HepG2 (cell line): ENCODE results near the gene GSTP1. TPM values are rescaled to one million over a fixed set of nuclear protein-coding genes. Genes with fewer than 3 reads are reported as not detected.

Experiments
- ADNP ChIP-seq: sonication (generic); formaldehyde crosslinking; IDR thresholded peaks from 2 replicates; pipeline ENCODE4 v1.4.0; 2020; ENCODE audit warnings: missing genetic modification reagents
- ARHGAP35 ChIP-seq: sonication (generic); formaldehyde crosslinking; IDR thresholded peaks from 2 replicates; pipeline ENCODE4 v1.9.0; 2022; ENCODE audit warnings: mild to moderate bottlenecking, inconsistent platforms, moderate library complexity, missing genetic modification reagents, borderline replicate concordance
- ARNTL ChIP-seq: sonication (generic); formaldehyde crosslinking; IDR thresholded peaks from 2 replicates; pipeline ENCODE4 v1.4.0; 2020; ENCODE audit warnings: mild to moderate bottlenecking, missing genetic modification reagents
- FOXO1 ChIP-seq: sonication (generic); formaldehyde crosslinking; IDR thresholded peaks from 2 replicates; pipeline ENCODE4 v1.4.0; 2020; ENCODE audit warnings: missing genetic modification reagents
- GATAD1 ChIP-seq: IDR thresholded peaks from 2 replicates; pipeline ENCODE4 v1.6.1; 2016; ENCODE audit warnings: missing genetic modification reagents, missing compliant biosample characterization
- GFI1 ChIP-seq: sonication (generic); formaldehyde crosslinking; IDR thresholded peaks from 2 replicates; pipeline ENCODE4 v1.5.0; 2020; ENCODE audit warnings: missing genetic modification reagents, mild to moderate bottlenecking, borderline replicate concordance
- HMG20A ChIP-seq: IDR thresholded peaks from 2 replicates; pipeline ENCODE4 v1.6.1; 2016; ENCODE audit warnings: borderline replicate concordance
- MIXL1 ChIP-seq: IDR thresholded peaks from 2 replicates; pipeline ENCODE4 v1.6.1; 2016
- SMAD3 ChIP-seq: sonication (generic); formaldehyde crosslinking; IDR thresholded peaks from 2 replicates; pipeline ENCODE4 v1.4.0; 2020; ENCODE audit warnings: missing genetic modification reagents
- ZBTB3 ChIP-seq: sonication (generic); formaldehyde crosslinking; IDR thresholded peaks from 2 replicates; pipeline ENCODE4 v1.4.0; 2020; ENCODE audit warnings: low read depth, mild to moderate bottlenecking, moderate library complexity, missing genetic modification reagents, borderline replicate concordance
- ZBTB33 ChIP-seq: sonication (generic); formaldehyde crosslinking; IDR thresholded peaks from 2 replicates; pipeline ENCODE4 v1.4.0; 2020; ENCODE audit warnings: missing genetic modification reagents
- ZBTB38 ChIP-seq: sonication (generic); formaldehyde crosslinking; IDR thresholded peaks from 2 replicates; pipeline ENCODE4 v1.5.1; 2020; ENCODE audit warnings: mild to moderate bottlenecking, missing genetic modification reagents
- ZFP82 ChIP-seq: sonication (generic); formaldehyde crosslinking; IDR thresholded peaks from 2 replicates; pipeline ENCODE4 v1.5.1; 2020; ENCODE audit warnings: mild to moderate bottlenecking, missing genetic modification reagents, borderline replicate concordance
- ZNF17 ChIP-seq: sonication (generic); formaldehyde crosslinking; IDR thresholded peaks from 2 replicates; pipeline ENCODE4 v1.5.0; 2020; ENCODE audit warnings: mild to moderate bottlenecking, missing genetic modification reagents
- ZNF34 ChIP-seq: sonication (generic); formaldehyde crosslinking; IDR thresholded peaks from 2 replicates; pipeline ENCODE4 v1.4.0; 2020; ENCODE audit warnings: mild to moderate bottlenecking, missing genetic modification reagents, borderline replicate concordance
- ZNF761 ChIP-seq: sonication (generic); formaldehyde crosslinking; conservative IDR thresholded peaks from 2 replicates; pipeline ENCODE4 v1.4.0; 2020; ENCODE audit warnings: mild to moderate bottlenecking, missing genetic modification reagents
- ZNF891 ChIP-seq: sonication (generic); formaldehyde crosslinking; IDR thresholded peaks from 2 replicates; pipeline ENCODE4 v1.5.0; 2020; ENCODE audit warnings: mild to moderate bottlenecking, missing genetic modification reagents
- polyA plus RNA-seq, 8 experiments: library from polyadenylated mRNA; depleted of rRNA in 3 of 8; stranded (reverse) in 7 of 8; unstranded in 1 of 8; fragments of >200 nt; fragmentation: Illumina TruSeq in 4 of 8; extraction: Trizol in 4 of 8; gene quantifications; 2 replicates each; pipeline versions ENCODE4 v1.2.1 to v1.2.3, GENCODE V29; 2011 to 2016; ENCODE audit warnings: low read depth in 4 of 8, missing spikeins in 1 of 8, mixed read lengths in 1 of 8; ENCODE audit not compliant: insufficient read depth in 1 of 8
- total RNA-seq, 5 experiments: library from RNA; depleted of rRNA; stranded (reverse); fragments of >200 nt; fragmentation: Illumina TruSeq; extraction: Trizol; gene quantifications; 2 replicates each; pipeline ENCODE4 v1.2.3, GENCODE V29; 2016; ENCODE audit warnings: low read depth in 1 of 5
- TF ChIP-seq, protein P1 (sequence below): sonication (generic); formaldehyde crosslinking; IDR thresholded peaks from 2 replicates; pipeline ENCODE4 v1.9.0; 2021; ENCODE audit warnings: missing genetic modification reagents, borderline replicate concordance

Gene GSTP1
- total and polyA plus RNA-seq, 2 of the 13 experiments (the other 11 are each of a cell fraction or from before 2014, with no cell fraction given) = not detected

GRCh38 chr11:67630943-67631331 lies 47.3 kb downstream of the GSTP1 start (continued):
- peak; percentile 39; the same call in 1 of the 2 replicates for TF ChIP-seq GFI1 (CRISPR knock-in tag)
- TF ChIP-seq ARHGAP35 (CRISPR knock-in tag) = no peak
- TF ChIP-seq ZFP82 (CRISPR knock-in tag) = 0 out of 2 replicates have a peak, but pooled peaks have one; percentile 26
- TF ChIP-seq GATAD1 = no peak
- peak; percentile 97 for TF ChIP-seq ZBTB33
- peak; percentile 8; the same call in 1 of the 2 replicates for TF ChIP-seq FOXO1 (CRISPR knock-in tag)
- TF ChIP-seq SMAD3 = no peak
- 0 out of 2 replicates have a peak, but pooled peaks have one; percentile 57 for TF ChIP-seq ZNF17 (CRISPR knock-in tag)
- 0 out of 2 replicates have a peak, but pooled peaks have one; percentile 15 for TF ChIP-seq ARNTL (CRISPR knock-in tag)
- TF ChIP-seq ZNF891 = peak; percentile 10; the same call in 1 of the 2 replicates
- TF ChIP-seq ZNF761 (CRISPR knock-in tag) = 0 out of 2 replicates have a peak, but pooled peaks have one; percentile 56
- no peak for TF ChIP-seq MIXL1
- TF ChIP-seq, protein P1, sequence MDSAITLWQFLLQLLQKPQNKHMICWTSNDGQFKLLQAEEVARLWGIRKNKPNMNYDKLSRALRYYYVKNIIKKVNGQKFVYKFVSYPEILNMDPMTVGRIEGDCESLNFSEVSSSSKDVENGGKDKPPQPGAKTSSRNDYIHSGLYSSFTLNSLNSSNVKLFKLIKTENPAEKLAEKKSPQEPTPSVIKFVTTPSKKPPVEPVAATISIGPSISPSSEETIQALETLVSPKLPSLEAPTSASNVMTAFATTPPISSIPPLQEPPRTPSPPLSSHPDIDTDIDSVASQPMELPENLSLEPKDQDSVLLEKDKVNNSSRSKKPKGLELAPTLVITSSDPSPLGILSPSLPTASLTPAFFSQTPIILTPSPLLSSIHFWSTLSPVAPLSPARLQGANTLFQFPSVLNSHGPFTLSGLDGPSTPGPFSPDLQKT (CRISPR knock-in tag) = no peak
- 0 out of 2 replicates have a peak, but pooled peaks have one; percentile 43 for TF ChIP-seq ZNF34 (CRISPR knock-in tag)
- peak; percentile 94; the same call in 1 of the 2 replicates for TF ChIP-seq ZBTB38 (CRISPR knock-in tag)
- 0 out of 2 replicates have a peak, but pooled peaks have one; percentile 1 for TF ChIP-seq HMG20A (CRISPR knock-in tag)
- TF ChIP-seq ZBTB3 (CRISPR knock-in tag) = 0 out of 2 replicates have a peak, but pooled peaks have one; percentile 54
- 0 out of 2 replicates have a peak, but pooled peaks have one; percentile 66 for TF ChIP-seq ADNP (CRISPR knock-in tag)
